GM18951 (cell line): Measurements from ENCODE around the gene PDE4D.
"Not testable (repeated sequence)": the region's sequence is repeated elsewhere in the genome, so short reads cannot be mapped to it uniquely, and the experiment has no call there.

Source experiments
- POLR2A ChIP-seq: IDR thresholded peaks from 4 replicates; pipeline ENCODE4 v1.6.1; 2011; ENCODE audit warnings: mild to moderate bottlenecking; ENCODE audit not compliant: insufficient read length, insufficient read depth; ENCODE audit errors: extremely low read depth
- in situ Hi-C: fragments of 300-500 bp; cut with MboI; formaldehyde crosslinking; loops from one replicate; pipeline ENCODE4 v1.12.0; 2022; ENCODE audit warnings: low sequenced_read_pairs, mixed read lengths, inconsistent platforms; ENCODE audit not compliant: unreplicated experiment

PDE4D gene

DNA sequence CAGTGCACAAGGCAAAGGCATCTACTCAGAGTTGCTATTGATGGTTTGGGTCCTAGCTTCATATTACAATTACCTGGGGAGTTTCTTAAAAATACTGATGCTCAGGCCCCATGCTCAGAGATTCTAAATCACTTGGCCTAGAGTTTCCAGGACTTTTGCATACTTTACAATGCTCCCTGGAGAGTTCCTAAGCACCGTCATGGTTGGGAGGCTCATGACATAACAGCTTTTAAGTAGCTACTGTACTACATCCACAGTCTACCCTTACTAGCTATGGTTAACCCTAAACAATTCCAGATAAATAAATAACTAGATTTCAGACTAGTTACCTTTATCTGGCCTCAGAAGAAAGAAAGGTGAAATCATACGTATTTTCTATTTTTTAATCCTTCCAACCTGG is 414.4 kb downstream of the PDE4D start:
- no peak for TF ChIP-seq POLR2A
- in situ Hi-C loops = no loop called here

DNA sequence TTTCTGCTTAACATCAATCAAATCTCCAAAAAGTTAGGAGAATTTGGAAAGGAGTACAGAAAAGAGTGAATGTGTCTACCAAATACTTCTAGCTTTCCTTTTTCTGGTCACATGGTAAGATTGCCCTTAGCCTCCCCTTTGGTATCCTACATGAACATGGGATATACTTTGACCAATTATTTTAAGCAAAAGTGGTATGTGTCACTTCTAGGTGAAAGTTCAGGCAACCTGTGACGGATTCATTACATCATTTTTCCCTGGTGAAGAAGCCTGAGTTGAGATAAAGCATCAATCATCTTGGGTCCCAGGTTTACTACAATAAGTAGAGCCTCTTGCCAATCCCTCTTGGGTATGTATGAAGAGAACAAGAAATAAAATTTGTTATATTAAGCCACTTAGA is 419.2 kb downstream of the PDE4D start:
- in situ Hi-C loops = no loop called here
- no peak for TF ChIP-seq POLR2A

DNA sequence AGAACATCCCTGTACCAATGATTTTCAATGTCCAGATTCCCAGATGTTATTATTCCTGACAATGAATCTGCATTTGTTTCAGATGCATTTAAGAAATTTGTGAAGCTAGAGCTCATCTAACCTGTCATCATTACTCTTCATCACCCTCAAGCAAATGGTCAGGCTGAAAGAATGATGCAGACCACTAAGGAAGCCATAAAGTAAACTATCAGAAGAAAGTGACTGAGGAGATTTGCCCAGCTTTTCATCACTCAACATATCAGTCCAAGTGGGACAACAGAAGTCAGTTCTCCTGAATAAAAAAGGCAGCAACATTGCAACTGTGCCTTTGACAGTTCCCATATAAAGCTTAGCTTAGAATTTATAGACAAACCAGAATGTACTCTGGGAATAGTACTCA is 419.9 kb downstream of the PDE4D start:
- in situ Hi-C loops = no loop called here
- TF ChIP-seq POLR2A = no peak

DNA sequence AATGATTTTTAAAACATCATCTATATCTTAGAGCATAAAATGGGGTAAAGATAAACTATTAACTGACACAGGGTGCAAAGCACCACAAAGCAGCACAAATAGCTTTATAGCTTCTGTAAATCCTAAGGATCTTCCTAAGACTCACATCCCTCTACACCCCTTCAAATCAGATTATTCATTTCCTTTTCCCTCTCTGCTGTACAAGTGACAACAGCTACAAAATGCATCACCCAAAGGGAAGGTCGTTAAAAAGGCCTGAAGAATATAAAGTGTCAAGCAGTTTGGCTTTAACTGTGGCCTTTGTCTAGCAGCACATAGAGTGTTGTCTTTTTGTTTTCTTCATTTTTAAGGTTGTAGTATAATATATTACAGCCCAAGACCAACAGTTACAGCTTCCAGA is 422.1 kb downstream of the PDE4D start:
- in situ Hi-C loops = no loop called here
- no peak for TF ChIP-seq POLR2A

DNA sequence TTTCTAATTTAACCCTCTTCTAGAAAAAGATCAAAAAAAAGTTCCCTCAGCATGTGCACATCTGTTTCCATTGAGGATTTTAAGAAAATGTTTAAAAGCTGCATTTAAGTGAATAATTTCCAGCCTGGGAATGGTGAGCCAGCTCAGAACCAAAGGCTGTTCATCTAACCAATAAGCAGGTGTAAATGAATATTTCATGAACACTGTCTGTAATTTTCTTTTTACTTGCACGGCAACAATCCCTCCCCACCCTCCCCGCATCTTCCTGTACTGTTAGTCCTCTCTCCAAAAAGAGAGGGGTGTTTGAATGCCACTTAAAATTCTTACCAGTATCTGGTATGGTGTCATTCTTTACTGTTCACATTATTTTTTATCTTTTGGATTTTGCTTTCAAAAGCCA is 425.6 kb downstream of the PDE4D start:
- in situ Hi-C loops = no loop called here
- TF ChIP-seq POLR2A = no peak

DNA sequence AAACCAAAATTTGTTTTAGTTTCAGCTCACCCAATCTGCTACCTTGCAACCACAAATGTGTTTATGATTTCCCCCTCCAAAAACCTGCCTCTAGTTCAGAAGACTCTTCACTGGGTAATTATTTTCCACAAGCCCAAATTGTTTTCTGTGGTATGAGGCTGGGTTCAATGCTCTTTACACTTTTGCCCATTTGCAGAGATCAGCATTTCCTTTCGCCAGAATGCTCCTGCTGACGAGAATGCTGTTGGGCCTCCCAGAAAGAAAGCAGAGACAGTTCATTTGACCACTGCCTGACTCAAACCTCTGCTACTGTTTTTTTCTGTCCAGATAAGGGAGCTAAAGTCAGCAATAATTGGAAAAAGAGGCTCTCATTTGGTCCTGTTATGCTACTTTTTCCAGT is 427.3 kb downstream of the PDE4D start:
- in situ Hi-C loops = no loop called here
- no peak for TF ChIP-seq POLR2A

DNA sequence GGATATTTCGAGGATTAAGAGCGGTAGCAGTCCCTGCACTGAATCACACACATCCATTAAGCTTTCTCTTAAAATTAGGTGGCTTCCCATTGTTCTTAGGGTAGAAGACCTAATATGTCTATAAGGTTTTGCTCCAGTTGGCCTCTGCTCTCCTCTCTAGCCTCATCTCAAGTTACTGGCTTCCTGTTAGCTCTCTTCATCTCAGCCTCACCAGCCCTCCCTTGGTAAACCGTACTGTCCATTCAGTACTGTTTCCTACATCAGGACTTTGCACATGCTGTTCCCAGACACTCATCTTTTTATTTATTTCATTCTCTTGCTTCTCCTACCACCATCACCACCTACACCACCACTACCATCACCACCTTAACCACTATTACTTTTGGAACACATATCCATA is 428.6 kb downstream of the PDE4D start:
- in situ Hi-C loops = no loop called here
- no peak for TF ChIP-seq POLR2A

DNA sequence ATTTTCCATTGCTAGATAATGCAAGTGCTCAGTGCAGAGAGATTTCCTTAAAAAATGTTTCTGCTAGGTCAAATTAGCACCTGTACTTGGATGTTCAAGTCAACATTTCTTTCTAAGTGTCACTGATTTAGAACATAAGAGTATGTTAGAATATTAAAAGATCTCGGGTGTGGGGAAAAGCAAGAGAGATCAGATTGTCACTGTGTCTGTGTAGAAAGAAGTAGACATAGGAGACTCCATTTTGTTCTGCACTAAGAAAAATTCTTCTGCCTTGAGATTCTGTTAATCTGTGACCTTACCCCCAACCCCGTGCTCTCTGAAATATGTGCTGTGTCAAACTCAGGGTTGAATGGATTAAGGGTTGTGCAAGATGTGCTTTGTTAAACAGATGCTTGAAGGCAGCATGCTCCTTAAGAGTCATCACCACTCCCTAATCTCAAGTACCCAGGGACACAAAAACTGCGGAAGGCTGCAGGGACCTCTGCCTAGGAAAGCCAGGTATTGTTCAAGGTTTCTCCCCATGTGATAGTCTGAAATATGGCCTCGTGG is 429.8 kb downstream of the PDE4D start:
- in situ Hi-C loops = not testable (repeated sequence)

DNA sequence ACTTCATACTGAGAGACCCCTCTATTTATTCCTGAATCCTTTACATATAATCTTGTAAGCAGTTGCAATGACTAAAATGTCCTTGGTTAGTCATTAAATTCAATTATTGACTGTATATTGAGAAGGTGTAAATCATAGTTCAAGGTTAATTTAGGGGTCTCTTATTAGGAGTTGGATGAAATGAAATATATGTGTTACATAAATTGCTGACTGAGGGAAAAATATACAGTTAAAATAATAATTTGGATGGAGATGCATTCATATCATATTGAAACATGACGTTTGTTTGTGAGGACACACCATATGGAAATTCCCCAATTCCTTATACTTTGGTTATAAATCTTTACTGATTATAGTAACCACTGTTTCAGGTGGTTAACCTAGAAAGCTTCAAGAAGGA is 430.6 kb downstream of the PDE4D start:
- TF ChIP-seq POLR2A = no peak
- in situ Hi-C loops = no loop called here

DNA sequence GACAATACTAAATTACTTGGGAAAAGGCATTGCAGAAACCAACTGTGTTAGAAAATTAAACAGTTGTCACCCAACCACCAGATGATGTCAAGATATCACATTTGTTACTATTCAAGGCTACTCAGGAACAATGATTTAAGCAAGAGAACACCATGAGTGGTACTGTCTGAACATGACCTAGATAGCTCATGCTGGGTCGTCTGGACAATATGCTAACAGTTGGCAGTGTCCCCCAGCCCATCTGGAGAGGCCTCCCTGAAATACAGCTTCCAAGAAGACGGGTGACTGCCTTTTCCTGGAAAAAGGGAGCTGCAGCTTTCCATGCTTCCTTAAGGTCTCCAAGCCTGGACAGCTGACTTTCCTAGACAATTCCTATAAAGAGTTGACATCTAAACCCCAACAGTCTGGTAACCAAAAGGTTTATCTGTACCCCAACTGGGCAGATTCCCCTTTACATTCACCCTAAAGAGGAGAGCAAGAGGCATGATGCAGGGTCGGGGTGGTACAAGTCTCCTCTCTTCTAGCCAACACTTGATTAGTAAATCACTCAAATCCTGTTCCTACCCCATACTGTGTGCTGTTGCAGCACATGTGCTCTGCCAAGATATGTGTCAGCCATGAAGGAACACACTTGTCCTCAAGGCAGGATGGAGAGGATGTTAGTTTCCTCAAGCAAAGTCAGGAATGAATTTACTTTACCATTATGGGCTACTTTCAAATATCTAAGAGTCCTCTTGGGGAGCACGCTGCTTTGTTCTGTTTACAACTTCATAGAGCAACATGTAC is 433.0 kb downstream of the PDE4D start:
- in situ Hi-C loops = no loop called here
- TF ChIP-seq POLR2A = no peak

DNA sequence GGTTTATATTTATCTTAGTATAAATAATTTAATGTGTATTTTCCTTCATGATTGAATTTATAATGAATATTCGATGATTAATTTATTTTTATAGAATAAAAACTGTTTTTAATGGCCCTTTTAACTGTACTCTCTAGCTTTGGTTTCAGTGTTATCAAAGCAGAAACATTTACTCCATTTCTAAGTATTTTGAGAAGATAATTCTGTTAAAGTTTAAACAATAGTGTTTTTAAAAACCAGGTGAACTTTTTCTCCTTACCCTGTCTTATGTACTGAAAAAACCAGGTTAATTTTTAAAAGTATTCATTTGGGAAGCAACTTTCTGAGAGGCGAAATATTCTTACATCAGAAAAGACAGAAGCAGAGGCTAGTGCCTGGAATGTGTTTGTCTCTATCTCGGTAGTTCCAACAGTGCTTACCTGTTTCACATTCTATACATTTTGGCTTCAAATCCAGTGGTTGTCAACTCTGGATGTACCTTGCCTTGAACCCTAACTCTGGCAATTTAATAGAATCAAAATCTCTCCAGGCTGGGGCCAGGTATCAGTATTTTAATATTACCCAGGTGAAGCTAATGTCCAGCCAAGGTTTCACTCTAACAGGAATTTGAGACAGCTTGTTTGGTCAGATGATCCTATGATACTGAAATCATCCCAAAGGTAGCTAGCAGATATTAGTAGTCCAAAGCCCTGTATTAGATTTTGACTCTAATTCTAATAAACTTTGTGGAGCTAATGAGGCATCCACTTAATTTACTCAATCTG is 434.4 kb downstream of the PDE4D start:
- in situ Hi-C loops = no loop called here
- TF ChIP-seq POLR2A = no peak

DNA sequence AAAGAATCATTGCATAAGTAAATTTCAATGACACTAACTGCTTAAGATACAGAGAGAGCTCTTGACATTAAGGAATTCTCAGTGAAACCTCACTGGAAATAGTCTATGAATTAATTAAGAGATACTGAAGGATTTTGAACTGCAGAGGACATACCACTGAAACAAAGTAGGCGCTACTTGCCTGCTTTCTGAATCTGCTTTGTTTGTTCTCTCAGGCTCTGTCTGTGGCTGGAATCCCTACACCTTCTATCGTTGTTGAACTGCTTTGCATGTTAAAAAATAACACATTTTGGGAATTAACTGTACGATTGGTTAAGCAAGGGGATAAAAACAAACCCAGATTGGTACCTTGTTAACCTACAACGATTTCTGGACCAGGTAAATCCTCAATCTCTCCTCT is 435.2 kb downstream of the PDE4D start:
- in situ Hi-C loops = no loop called here
- TF ChIP-seq POLR2A = no peak

DNA sequence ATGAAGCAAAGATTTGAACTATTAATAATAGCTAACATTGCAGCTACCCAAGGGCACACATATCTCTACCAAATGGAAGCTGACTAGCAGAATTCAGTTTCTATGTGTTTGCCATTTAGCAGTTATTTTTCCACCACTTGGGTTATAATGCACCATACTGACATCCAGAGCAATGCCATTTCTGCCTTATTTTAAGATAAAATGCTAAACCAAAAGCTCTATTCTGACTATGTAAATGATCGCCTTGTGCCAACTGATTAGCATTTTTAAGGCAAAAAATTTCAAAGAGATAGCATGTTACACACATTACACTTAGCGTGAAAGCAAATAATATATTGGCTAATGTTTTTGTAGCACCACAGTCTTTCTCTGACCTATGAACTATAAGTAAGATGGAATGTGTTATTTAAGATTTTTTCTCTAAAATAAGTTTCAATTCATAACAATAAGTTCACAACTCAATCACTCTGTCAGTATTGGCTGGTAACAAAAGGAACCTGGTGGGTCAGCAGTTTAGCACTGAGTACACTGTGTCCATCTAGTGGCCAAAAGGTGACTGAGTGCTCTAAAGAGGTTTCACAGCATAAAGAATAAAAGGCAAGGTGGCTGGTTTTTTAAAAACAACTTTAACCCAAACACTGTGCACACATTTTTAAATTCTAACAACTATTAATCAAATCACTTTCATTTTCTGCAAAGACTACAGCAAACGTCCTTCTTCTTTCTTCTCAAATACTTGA is 443.5 kb downstream of the PDE4D start:
- TF ChIP-seq POLR2A = no peak
- in situ Hi-C loops = no loop called here

DNA sequence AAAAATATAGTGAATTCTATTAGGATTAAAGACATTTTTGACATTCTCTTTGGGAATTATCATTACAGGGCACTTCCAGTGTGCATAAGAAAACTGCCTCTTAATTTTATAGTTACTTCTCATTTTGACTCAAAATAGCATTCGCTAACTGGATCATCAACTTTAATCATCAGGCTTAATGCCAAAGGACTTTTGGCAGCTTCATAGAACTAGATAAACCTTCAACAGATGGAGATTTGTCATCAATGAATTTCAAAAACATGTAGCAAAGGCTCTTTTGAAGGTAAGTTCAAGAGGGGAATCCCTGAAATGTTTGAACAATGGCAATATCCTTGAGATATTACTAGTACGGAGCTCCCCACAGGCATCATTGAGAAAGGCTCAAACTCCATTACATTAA is 447.2 kb downstream of the PDE4D start:
- in situ Hi-C loops = no loop called here
- no peak for TF ChIP-seq POLR2A

DNA sequence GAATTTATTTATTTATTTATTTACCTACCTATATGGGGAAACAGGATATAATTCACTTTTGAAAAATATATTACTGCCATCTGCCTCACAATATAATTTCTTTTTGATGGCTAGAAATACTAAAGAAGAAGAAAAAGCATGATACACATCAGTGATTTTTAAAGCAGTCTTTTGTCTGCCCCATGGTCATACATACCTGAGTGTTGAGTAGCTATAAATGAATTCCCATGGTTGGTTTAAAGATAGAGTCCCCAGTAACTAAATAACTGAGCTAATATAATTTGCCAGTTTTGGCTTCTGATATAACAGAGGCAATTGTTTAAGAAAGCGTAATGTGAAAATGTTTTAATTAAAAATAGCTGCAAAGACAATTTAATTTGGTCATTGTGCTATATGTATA is 447.8 kb downstream of the PDE4D start:
- TF ChIP-seq POLR2A = no peak
- in situ Hi-C loops = no loop called here
